ENCODE results near the gene SPCS3.
"Not testable (repeated sequence)": the region's sequence is repeated elsewhere in the genome, so short reads cannot be mapped to it uniquely, and the experiment has no call there.

SPCS3 gene

DNA sequence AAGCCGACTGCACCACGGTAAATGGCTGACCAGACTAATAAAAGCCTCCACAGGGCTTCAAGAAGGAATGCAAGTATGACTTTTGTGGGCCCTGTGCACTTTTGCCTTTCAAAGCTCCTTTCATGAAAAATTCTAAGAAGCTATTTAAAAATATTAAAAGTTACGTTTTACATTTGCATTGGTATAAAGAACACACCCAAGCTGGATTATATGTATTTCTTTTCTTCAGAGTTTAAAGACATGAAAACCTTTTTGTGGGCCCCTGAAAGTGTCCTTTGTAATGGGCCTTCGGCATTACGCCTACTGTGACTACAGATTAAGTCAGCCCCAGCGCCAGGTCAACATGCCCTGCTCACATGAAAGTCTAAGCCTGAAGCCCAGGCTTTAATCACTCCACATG, 30.2 kb upstream of the SPCS3 start:
- DNase-seq (ENCODE audit: low read depth, low spot score), result no peak
- TF ChIP-seq, protein P1, sequence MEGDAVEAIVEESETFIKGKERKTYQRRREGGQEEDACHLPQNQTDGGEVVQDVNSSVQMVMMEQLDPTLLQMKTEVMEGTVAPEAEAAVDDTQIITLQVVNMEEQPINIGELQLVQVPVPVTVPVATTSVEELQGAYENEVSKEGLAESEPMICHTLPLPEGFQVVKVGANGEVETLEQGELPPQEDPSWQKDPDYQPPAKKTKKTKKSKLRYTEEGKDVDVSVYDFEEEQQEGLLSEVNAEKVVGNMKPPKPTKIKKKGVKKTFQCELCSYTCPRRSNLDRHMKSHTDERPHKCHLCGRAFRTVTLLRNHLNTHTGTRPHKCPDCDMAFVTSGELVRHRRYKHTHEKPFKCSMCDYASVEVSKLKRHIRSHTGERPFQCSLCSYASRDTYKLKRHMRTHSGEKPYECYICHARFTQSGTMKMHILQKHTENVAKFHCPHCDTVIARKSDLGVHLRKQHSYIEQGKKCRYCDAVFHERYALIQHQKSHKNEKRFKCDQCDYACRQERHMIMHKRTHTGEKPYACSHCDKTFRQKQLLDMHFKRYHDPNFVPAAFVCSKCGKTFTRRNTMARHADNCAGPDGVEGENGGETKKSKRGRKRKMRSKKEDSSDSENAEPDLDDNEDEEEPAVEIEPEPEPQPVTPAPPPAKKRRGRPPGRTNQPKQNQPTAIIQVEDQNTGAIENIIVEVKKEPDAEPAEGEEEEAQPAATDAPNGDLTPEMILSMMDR (IDR thresholded peaks at IDR 0.05; ENCODE audit: insufficient read depth, low read length, missing control alignments), result no peak
- H3K4me3 ChIP-seq (ENCODE audit: low read depth, low read length), result no peak overlapping the region
- POLR2A ChIA-PET, result no interaction called here
- CTCF ChIA-PET, result interaction anchor here (1.2 to 5.2 kb wide), 3 partner anchors 11 to 35 kb away, joined by 3 to 49 read pairs (median 10); no protein-coding TSS in a partner anchor

- H3K4me3 ChIP-seq (ENCODE audit: low read depth, low read length), result no peak overlapping the region
- CTCF ChIA-PET, result no interaction called here
- no peak for DNase-seq (ENCODE audit: low read depth, low spot score)
- TF ChIP-seq, protein P1 (IDR thresholded peaks at IDR 0.05; ENCODE audit: insufficient read depth, low read length, missing control alignments), result no peak
- POLR2A ChIA-PET, result no interaction called here
Measured at GRCh38 chr4:176290520-176290919, 29.2 kb upstream of the SPCS3 start.

- DNase-seq (ENCODE audit: low read depth, low spot score), result no peak
- ChIA-PET POLR2A (no interaction called here), CTCF (interaction anchor here (0.9 to 3.1 kb wide), 3 partner anchors 13 to 16 kb away, joined by 3 to 11 read pairs (median 3); no protein-coding TSS in a partner anchor)
- TF ChIP-seq, protein P1 (IDR thresholded peaks at IDR 0.05; ENCODE audit: insufficient read depth, low read length, missing control alignments), result no peak
- H3K4me3 ChIP-seq (ENCODE audit: low read depth, low read length), result no peak overlapping the region
Measured at GRCh38 chr4:176291748-176292147, 28.0 kb upstream of the SPCS3 start.

DNA sequence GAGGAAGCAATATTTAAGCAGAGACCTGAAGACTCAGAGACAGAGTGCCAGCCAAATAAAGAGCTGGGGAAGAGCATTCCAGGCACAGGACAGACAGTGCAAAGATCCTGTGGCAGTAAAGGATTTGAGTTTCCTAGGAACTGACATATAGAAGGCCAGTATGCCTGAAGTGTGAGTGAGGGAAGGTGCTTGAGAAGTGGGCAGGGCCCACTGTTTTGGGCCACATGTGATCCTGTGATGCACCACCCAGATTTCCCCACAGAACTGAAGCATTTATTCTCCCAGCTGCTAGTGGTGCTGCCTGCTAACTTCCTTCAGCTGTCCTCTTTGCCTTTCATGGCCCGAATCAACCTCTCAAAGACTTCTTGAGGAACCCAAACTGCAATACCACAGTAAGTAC, 26.8 kb upstream of the SPCS3 start:
- no peak overlapping the region for H3K4me3 ChIP-seq (ENCODE audit: low read depth, low read length)
- no peak for DNase-seq (ENCODE audit: low read depth, low spot score)
- ChIA-PET CTCF (interaction anchor here (0.8 to 3.1 kb wide), 4 partner anchors 9 to 22 kb away, joined by 3 to 11 read pairs (median 4); no protein-coding TSS in a partner anchor), POLR2A (no interaction called here)
- TF ChIP-seq, protein P1 (IDR thresholded peaks at IDR 0.05; ENCODE audit: insufficient read depth, low read length, missing control alignments), result no peak

GRCh38 chr4:176293660-176294059, 26.1 kb upstream of the SPCS3 start:
- ChIA-PET POLR2A (no interaction called here), CTCF (interaction anchor here (1.1 to 3.1 kb wide), 3 partner anchors 9 to 47 kb away, joined by 3 to 11 read pairs (median 4); no protein-coding TSS in a partner anchor)
- no peak for DNase-seq (ENCODE audit: low read depth, low spot score)
- TF ChIP-seq, protein P1 (IDR thresholded peaks at IDR 0.05; ENCODE audit: insufficient read depth, low read length, missing control alignments), result no peak
- no peak overlapping the region for H3K4me3 ChIP-seq (ENCODE audit: low read depth, low read length)

DNA sequence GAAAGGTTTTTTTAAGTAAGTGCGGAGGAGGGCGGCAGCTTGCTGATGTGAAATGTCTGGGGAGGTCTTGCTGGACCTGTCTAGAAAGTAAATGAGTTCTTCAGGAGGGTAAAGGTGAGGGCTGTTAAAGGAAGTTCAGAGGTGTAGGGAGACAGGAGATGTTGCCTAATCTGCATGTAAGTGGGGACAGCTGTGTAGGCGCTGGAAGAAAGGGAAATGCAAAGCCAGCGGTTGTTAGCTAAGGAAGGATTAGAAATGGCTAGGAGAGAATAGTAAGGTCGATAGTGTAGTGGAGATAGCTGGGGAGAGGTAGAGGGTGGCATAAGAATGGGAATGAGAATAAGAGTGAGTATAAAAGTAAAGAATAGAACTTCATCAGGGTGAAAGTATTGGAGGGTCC, 23.9 kb upstream of the SPCS3 start:
- H3K4me3 ChIP-seq (ENCODE audit: low read depth, low read length); POLR2A ChIA-PET; DNase-seq (ENCODE audit: low read depth, low spot score); CTCF ChIA-PET: not testable (repeated sequence)

GRCh38 chr4:176298664-176299063, 21.1 kb upstream of the SPCS3 start:
- no peak for DNase-seq (ENCODE audit: low read depth, low spot score)
- POLR2A ChIA-PET, result no interaction called here
- TF ChIP-seq, protein P1 (IDR thresholded peaks at IDR 0.05; ENCODE audit: insufficient read depth, low read length, missing control alignments), result no peak
- no peak overlapping the region for H3K4me3 ChIP-seq (ENCODE audit: low read depth, low read length)
- CTCF ChIA-PET, result no interaction called here
